NCI-H2171 treated with DMSO at 0.1 percent for 48 hours (cell line): ENCODE measurements around the gene HBB.

ENCODE experiments used
- DNase-seq: peaks from one replicate; lab custom pipeline; 2025; lab: John Stamatoyannopoulos, UW

The HBB gene

GRCh38 chr11:5227681-5228080, 810 bp upstream of the HBB start:
- no peak for DNase-seq

DNA sequence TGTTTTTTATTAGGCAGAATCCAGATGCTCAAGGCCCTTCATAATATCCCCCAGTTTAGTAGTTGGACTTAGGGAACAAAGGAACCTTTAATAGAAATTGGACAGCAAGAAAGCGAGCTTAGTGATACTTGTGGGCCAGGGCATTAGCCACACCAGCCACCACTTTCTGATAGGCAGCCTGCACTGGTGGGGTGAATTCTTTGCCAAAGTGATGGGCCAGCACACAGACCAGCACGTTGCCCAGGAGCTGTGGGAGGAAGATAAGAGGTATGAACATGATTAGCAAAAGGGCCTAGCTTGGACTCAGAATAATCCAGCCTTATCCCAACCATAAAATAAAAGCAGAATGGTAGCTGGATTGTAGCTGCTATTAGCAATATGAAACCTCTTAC, 1.4 kb downstream of the HBB start:
- DNase-seq = no peak

- DNase-seq = no peak
Measured at GRCh38 chr11:5224538-5225479, 2.1 kb downstream of the HBB start.

DNA sequence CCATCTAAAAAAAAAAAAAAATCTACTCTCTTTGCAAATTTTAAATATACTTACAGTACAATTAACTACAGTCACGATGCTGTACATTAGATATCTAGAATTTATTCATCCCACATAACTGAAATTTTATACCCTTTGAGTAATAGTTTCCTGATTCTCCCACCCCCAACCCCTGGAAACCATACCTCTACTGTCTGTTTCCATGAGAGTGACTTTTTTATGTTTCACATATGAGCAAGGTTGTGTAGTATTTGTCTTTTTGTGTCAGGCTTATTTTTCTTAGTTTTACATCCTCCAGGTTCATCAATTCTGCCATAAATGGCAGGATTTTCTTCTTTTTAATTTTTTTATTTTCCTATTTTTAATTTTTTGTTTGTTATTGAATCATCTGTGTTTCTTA, 3.2 kb downstream of the HBB start:
- DNase-seq = no peak

GRCh38 chr11:5223146-5223545, 3.7 kb downstream of the HBB start:
- DNase-seq = no peak

DNA sequence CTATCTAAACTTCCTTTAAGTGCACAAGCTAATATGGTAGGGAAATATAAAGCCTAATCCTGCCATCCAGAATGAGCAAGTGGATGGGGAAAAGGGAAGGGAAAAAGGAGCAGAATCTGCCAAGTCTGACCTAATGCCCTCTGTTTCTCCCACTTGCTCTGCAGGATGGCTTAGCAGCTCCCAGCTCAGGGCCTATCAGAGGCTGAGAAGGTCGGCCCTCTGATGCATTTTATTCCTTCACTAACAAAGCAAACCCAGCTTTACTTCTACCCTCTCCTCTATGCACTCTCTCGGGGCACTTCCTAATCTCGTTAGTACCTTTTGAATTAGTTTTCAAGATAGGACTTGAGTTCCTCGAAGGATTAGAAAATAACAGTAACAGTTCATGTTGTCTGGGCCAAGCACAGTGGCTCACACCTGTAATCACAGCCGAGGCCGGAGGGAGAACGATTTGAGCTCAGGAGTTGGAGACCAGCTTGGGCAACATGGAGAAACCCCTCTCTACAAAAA, 16.4 kb downstream of the HBB start:
- DNase-seq = no peak

GRCh38 chr11:5204787-5205186, 22.1 kb downstream of the HBB start:
- no peak for DNase-seq

GRCh38 chr11:5203366-5203765, 23.5 kb downstream of the HBB start:
- no peak for DNase-seq

DNA sequence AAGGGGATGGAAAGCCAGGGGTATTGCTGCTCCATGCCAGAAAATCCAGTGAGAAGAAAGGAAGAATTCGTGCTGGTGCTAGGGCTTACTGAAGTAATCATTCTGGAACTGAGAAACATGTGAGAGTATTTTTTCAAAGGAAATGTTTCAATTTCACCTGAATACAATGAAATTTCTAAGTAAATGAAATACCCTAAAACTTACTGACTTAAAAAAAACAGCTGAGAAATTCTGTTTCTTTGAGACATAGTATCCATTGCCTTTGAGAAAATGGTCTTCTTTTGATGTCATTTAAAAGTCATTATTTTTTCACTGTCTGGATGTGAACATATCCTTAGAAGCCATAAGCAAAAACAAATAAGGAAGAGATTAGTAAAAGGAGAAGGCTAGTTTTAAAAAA, 26.3 kb downstream of the HBB start, which contains the start of gene OR51V1:
Gene OR51V1 (minus strand): TSS at position 101 of the 400 bp plus-strand sequence. CDS start 0 bp downstream, at position 101.
- DNase-seq = no peak

GRCh38 chr11:5198285-5198684, 28.6 kb downstream of the HBB start:
- DNase-seq = no peak

GRCh38 chr11:5197536-5197935, 29.3 kb downstream of the HBB start:
- no peak for DNase-seq

DNA sequence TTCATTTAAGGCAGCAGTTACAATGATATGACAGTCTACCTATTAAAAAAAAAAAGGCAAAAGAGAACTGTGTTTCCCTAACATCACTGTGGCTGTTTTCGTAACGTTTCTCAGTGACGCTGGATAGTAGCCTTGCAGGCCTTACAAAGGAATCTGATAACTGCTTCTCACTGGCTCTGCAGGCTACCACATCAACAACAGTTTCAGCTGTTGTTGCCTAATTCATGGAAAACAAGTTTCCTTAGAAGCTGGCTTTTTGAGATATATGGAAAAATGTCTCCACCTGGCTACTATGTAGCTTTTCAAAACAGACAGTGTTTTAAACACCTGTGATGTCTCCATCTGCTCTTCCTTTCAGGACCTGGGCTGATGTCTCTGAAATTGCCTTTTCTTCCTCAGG, 30.1 kb downstream of the HBB start:
- DNase-seq = no peak

DNA sequence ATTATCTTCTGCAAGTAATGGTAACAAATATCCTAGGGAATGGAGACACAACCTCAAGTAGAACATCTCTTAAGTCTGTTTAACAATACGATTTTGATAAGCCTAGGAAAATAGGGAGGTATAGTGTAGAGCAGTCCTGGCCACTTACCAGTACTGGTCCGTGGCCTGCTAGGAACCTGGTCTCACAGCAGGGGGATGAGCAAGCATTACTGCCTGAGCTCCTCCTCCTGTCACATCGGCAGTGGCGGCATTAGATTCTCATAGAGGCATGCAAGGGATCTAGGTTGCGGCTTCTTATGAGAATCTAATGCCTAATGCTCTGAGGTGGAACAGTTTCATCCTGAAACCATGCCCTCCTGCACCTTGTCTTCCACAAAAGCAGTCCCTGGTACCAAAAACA, 30.8 kb downstream of the HBB start:
- DNase-seq = no peak

DNA sequence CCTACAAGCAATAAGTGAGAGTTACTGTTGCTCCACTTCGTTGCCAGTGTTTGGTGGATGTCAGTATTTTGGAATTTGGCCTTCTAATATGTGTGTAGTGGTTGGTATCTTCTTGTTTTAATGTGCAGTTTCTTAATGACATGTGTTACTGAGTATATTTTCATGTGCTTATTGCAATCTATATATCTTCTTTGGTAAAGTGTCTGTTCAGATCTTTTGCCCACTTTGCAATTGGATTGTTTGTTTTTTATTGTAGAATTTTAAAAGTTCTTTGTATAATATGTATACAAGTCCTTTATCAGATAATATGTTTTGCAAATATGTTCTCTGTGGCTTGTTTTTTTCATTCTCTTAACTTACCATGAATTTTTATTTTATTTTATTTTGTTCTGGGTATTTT, 34.1 kb downstream of the HBB start:
- no peak for DNase-seq

- no peak for DNase-seq
Measured at GRCh38 chr11:5188201-5188600, 38.7 kb downstream of the HBB start.

DNA sequence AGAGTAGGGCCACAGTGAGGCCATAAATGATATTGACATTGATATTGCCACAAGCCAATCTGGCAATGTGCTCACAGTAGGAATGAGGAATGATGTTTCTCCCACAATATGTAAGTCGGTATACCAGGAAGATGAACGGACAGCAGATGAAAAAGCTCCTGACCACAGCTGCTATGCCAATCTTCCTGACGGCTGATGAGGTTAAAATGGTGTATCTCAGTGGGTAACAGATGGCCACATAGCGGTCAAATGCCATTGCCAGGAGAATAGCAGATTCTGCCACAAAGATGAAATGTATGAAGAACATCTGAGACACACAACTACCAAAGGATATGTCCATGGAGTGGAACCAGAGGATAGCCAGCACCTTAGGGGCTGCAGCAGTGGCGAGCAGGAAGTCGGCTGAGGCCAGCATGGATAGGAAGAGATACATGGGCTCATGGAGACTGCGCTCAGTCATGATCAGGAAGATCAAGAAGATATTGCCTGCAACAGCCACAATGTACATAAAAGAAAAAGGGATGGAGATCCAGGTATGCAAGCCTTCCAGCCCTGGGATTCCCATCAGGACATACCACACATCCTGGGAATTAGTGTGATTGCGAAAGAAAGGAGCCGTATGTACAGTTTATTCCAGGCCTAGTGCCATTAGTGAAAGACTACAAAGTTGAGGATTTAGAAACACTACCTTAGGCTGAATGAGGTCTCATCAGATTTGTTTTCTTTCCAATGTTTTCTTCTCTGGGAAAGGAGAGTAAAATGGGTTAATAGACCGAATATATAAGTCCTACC, 48.6 kb downstream of the HBB start:
- DNase-seq = no peak
